ENCODE results near the gene PFDN4.
A peak's percentile ranks its signal among the peaks of the same experiment; 100 is the strongest.
"Not testable (repeated sequence)": the region's sequence is repeated elsewhere in the genome, so short reads cannot be mapped to it uniquely, and the experiment has no call there.

Gene PFDN4

GRCh38 chr20:54223751-54224150 is 15.9 kb downstream of the PFDN4 start:
- no peak for DNase-seq (ENCODE audit: low read depth, low spot score)

GRCh38 chr20:54224642-54225041 is 16.8 kb downstream of the PFDN4 start:
- not testable (repeated sequence) for DNase-seq (ENCODE audit: low read depth, low spot score)

DNA sequence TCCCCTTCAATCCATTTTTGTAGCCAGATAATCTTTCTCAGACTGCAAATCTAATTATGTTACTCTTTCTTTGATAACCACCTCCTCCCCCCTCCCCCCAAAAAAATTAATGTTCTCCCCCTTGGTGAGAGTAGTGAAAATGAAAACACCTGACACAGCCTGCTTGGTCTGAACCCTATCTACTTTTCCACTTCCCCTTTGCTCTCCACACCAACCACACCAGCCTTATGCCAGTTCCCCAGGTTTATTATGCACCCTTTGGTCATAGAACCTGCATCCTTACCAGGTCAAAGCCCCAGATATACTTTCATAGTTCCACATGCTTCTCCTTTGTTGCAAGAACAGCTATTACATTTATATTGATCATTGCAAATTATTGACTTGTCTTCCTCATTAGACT is 19.4 kb downstream of the PFDN4 start:
- DNase-seq (ENCODE audit: low read depth, low spot score) = no peak

DNA sequence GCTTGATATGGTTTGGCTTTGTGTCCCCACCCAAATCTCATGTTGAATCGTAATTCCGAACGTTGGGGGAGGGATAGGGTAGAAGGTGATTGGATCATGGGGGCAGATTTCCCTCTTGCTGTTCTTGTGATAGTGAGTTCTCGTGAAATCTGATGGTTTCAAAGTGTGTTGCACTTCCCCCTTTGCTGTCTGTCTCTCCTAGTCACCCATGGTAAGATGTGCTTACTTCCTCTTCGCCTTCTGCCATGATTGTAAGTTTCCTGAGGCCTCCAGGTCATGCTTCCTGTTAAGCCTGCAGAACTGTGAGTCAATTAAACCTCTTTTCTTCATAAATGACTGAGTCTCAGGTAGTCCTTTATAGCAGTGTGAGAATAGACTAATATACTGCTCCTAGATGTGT is 19.9 kb downstream of the PFDN4 start:
- DNase-seq (ENCODE audit: low read depth, low spot score) = no peak

- no peak for DNase-seq (ENCODE audit: low read depth, low spot score)
These were observed 21.0 kb downstream of the PFDN4 start for GRCh38 chr20:54228841-54229240.

DNA sequence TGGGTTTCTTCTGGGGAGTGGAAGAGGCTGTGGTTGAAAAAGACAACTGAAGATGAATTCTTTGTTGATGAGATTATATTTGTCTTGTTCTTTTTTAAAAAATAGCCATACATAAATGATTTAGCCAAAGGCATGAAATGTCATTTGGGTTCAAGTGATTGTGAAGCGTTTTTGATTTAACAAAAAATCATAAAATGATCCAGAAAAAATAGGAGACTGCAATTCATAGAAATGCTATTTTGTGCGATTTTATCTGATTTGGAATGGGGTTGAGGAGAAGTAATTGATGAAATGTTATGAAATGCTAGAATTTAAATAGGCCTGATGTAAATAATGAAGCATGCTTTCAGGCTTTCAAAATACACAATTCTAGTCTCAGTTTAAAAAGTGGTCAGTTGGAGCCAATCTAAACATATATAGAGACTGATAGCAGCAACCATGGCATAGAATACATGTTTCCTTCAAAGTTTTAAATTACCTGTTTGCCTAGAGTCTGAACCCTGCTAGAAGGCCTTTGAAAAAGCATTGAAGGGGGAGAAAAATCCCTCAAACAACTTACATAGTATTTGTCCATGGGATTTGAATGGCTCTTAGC is 21.8 kb downstream of the PFDN4 start:
- no peak for DNase-seq (ENCODE audit: low read depth, low spot score)

- no peak for DNase-seq (ENCODE audit: low read depth, low spot score)
These were observed 23.1 kb downstream of the PFDN4 start for GRCh38 chr20:54231036-54231435.

GRCh38 chr20:54234991-54235390 is 27.1 kb downstream of the PFDN4 start:
- DNase-seq (ENCODE audit: low read depth, low spot score) = no peak

GRCh38 chr20:54237116-54237943 is 29.4 kb downstream of the PFDN4 start:
- DNase-seq (ENCODE audit: low read depth, low spot score) = no peak

- no peak for DNase-seq (ENCODE audit: low read depth, low spot score)
These were observed 36.2 kb downstream of the PFDN4 start for GRCh38 chr20:54244113-54244512.

DNA sequence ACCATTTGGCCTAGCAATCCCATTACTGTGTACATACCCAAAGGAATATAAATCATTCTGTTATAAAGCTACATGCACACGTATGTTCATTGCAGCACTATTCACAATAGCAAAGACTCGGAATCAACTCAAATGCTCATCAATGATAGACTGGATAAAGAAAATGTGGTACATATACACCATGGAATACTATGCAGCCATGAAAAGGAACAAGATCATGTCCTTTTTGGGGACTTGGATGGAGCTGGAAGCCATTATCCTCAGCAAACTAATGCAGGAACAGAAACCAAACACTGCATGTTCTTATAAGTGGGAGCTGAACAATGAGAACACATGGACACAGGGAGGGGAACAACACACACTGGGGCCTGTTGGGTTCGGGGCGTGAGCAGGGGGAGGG is 40.8 kb downstream of the PFDN4 start:
- not testable (repeated sequence) for DNase-seq (ENCODE audit: low read depth, low spot score)

- no peak for DNase-seq (ENCODE audit: low read depth, low spot score)
These were observed 42.8 kb downstream of the PFDN4 start for GRCh38 chr20:54250691-54251090.

- DNase-seq (ENCODE audit: low read depth, low spot score) = no peak
These were observed 43.2 kb downstream of the PFDN4 start for GRCh38 chr20:54251096-54251495.

DNA sequence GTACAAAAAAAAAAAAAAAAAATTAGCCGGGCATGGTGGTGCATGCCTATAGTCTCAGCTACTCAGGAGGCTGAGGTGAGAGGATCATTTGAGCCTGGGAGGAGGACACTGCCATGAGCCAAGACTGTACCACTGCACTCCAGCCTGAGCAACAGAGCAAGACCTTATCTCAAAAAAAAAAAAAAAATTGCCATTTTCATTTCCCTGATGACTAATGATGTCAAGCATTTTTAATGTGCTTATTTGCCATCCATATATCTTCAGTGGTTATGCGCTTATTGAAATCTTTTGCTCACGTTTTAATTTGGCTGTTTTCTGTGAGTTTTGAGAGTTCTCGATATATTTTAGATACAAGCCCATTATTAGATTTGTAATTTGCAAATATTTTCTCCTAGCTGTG is 46.7 kb downstream of the PFDN4 start:
- DNase-seq (ENCODE audit: low read depth, low spot score) = no peak

DNA sequence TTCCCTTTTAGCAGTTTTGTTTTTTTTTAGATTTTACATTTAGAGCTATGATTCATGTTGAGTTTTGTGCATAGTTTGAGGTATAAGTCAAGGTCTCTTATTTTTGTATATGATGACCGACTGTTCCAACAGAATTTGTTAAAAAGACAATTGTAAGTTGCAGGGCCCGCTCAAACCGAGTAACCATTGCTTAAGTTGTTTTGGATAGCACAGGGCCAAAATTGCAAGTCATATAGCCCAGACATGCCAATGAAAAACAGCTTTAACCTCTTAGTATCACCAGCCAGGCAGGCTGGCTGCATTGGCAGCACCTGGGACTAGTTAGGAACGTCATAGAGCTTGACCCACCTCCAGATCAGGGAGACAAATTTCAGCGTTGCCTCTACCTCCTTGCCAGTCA is 47.3 kb downstream of the PFDN4 start:
- no peak for DNase-seq (ENCODE audit: low read depth, low spot score)

GRCh38 chr20:54256202-54256601 is 48.3 kb downstream of the PFDN4 start:
- no peak for DNase-seq (ENCODE audit: low read depth, low spot score)

GRCh38 chr20:54257071-54257816 is 49.4 kb downstream of the PFDN4 start:
- peak; percentile 15 for DNase-seq (ENCODE audit: low read depth, low spot score)

GRCh38 chr20:54260116-54260515 is 52.2 kb downstream of the PFDN4 start:
- DNase-seq (ENCODE audit: low read depth, low spot score) = no peak

- no peak for DNase-seq (ENCODE audit: low read depth, low spot score)
These were observed 54.8 kb downstream of the PFDN4 start for GRCh38 chr20:54262671-54263070.

DNA sequence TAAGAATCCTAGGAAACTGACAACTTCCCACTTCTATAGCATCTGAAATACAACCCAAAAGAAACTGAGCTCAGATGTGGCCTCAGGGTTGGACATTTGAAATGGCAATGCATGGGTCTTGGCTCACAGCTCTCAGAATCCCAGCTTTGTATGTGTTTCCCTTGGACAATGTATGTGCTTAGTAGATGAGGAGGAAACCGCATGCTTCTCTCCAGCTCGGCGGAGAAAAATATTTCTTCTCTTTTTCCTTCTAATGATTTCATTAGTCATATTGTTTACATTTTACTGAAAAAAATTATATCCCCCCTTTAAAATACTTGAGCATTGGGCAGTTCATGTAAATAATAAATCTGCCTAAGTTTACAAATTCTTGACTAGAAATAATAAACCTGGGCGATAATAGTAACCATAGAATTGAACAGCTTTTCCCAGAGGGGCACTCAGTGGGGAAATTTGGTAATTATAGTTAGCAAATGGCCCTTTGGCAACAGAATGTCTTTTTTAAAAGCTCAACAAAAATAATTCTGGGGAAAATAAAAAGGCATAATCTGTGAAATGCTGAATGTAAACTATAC is 55.3 kb downstream of the PFDN4 start:
- DNase-seq (ENCODE audit: low read depth, low spot score) = no peak

GRCh38 chr20:54265791-54266190 is 57.9 kb downstream of the PFDN4 start:
- not testable (repeated sequence) for DNase-seq (ENCODE audit: low read depth, low spot score)

GRCh38 chr20:54266844-54267243 is 59.0 kb downstream of the PFDN4 start:
- no peak for DNase-seq (ENCODE audit: low read depth, low spot score)

All from ELF-1 (cell line).